Measurements from ENCODE around the gene NAP1L4. TPM values are rescaled to one million over a fixed set of nuclear protein-coding genes. Genes with fewer than 3 reads are reported as not detected.

The NAP1L4 gene
- polyA plus RNA-seq, 1 of the 3 experiments (the other 2 are of a cell fraction), result 104 TPM

DNA sequence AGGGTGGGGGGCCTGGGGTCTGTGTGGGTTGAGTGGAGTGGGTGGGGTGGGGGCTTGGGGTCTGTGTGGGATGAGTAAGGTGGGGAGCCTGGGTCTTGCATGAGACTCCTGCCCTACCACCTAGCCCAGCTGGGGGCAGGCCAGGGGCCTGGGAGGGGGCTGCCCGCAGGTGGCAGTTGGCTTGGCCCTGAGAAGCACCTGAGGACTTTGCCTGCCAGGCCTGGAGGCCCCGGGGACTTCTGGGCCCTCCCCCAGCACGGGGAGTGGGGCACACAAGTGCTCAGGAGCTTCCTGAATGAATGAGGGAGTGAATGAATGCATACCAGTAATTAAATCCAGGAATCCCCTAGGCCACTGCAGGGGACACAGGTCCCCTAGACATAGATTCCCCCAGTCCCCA lies 69.5 kb downstream of the NAP1L4 start (continued):
- TF ChIP-seq REST (IDR thresholded peaks at IDR 0.05; ENCODE audit: low read depth, low read length) (no peak), RFX5 (IDR thresholded peaks at IDR 0.05; ENCODE audit: low read length) (no peak), CHD2 (IDR thresholded peaks at IDR 0.05; ENCODE audit: low read length, partially characterized antibody) (no peak), POLR2AphosphoS5 (IDR thresholded peaks at IDR 0.05; ENCODE audit: low read depth, low read length) (no peak), ELF1 (IDR thresholded peaks at IDR 0.05) (no peak), RCOR1 (IDR thresholded peaks at IDR 0.05; ENCODE audit: low read length) (no peak)
- TF ChIP-seq, protein P1, sequence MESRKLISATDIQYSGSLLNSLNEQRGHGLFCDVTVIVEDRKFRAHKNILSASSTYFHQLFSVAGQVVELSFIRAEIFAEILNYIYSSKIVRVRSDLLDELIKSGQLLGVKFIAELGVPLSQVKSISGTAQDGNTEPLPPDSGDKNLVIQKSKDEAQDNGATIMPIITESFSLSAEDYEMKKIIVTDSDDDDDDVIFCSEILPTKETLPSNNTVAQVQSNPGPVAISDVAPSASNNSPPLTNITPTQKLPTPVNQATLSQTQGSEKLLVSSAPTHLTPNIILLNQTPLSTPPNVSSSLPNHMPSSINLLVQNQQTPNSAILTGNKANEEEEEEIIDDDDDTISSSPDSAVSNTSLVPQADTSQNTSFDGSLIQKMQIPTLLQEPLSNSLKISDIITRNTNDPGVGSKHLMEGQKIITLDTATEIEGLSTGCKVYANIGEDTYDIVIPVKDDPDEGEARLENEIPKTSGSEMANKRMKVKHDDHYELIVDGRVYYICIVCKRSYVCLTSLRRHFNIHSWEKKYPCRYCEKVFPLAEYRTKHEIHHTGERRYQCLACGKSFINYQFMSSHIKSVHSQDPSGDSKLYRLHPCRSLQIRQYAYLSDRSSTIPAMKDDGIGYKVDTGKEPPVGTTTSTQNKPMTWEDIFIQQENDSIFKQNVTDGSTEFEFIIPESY (IDR thresholded peaks at IDR 0.05; ENCODE audit: borderline replicate concordance, low read depth), result no peak

GRCh38 chr11:2921742-2922493 lies 70.2 kb downstream of the NAP1L4 start:
- no peaks in the 10 kb centered on the region for H3K27me3 ChIP-seq (ENCODE audit: insufficient read depth)
- no peaks in the 10 kb centered on the region for H3K9me3 ChIP-seq
- no peak overlapping the region for H3K9ac ChIP-seq
- no CpG with 5 or more reads among the region's 29 CpGs for WGBS (ENCODE audit: low lambda C conversion rate)
- H3K4me2 ChIP-seq, result no peak overlapping the region
- TF ChIP-seq MEF2A (IDR thresholded peaks at IDR 0.05; ENCODE audit: borderline replicate concordance, low read depth), result no peak
- TF ChIP-seq TAF1 (IDR thresholded peaks at IDR 0.05; ENCODE audit: borderline replicate concordance, low read depth, low read length), result no peak
- TF ChIP-seq EP300 (IDR thresholded peaks at IDR 0.05; ENCODE audit: borderline replicate concordance in 1 of 2, low read depth in 1 of 2, low read length in 1 of 2), result no peak
- H4K20me1 ChIP-seq (ENCODE audit: insufficient read depth), result no peaks in the 10 kb centered on the region
- H2AFZ ChIP-seq (ENCODE audit: low read depth), result no peak overlapping the region
- peaks cover 0 to 12% of the 10 kb centered on the region in 2 experiments; a peak in 1 of 4 replicates for H3K4me1 ChIP-seq (ENCODE audit: control insufficient read depth in 1 of 2, insufficient read depth in 2 of 2, low read depth in 1 of 2, low read length in 1 of 2)
- ChIA-PET POLR2A (no interaction called here), CTCF (interaction anchor here (1.0 to 2.5 kb wide), 2 partner anchors 8 to 40 kb away, joined by 3 to 8 read pairs; no protein-coding TSS in a partner anchor)
- no peaks in the 10 kb centered on the region for H3K79me2 ChIP-seq (ENCODE audit: insufficient read depth)
- no peak overlapping the region for H3K27ac ChIP-seq (ENCODE audit: low read depth in 2 of 2, low read length in 1 of 2)
- H3F3A ChIP-seq (replicated peaks; ENCODE audit: insufficient read depth), result no peaks in the 10 kb centered on the region
- no peak for DNase-seq
- H3K9me2 ChIP-seq, result no peaks in the 10 kb centered on the region
- H3K4me3 ChIP-seq (ENCODE audit: low read depth in 2 of 2, low read length in 1 of 2), result no peak overlapping the region
- no peaks in the 10 kb centered on the region for H3K36me3 ChIP-seq (replicated peaks in 1 of 2; ENCODE audit: control insufficient read depth in 1 of 2, insufficient read depth in 2 of 2, low read length in 1 of 2)

Data from SK-N-SH (cell line).